ENCODE data around the gene IL1R2.

GRCh38 chr2:102000813-102001766 is 9.3 kb downstream of the IL1R2 start:
- TF ChIP-seq CTCF (IDR thresholded peaks at IDR 0.05) (no peak), POLR2A (IDR thresholded peaks at IDR 0.05) (no peak)
